Psoas muscle (tissue), 8 donors: ENCODE results near the gene L3MBTL1. TPM values are rescaled to one million over a fixed set of nuclear protein-coding genes. Genes with fewer than 3 reads are reported as not detected.

Experiments
- ATAC-seq, 4 donors: fragments of 200-7000 bp; cut with Tn5 transposase; one replicate each; pipeline ENCODE4 v1.9.1; 2020; ENCODE audit warnings: moderate library complexity in 3 of 4, mild to moderate bottlenecking in 2 of 4
- DNase-seq, 2 donors: peaks; one replicate each; pipeline ENCODE4 v3.0.0-alpha.2; 2020
- H3K27ac ChIP-seq: fragments of 200-600 bp; one replicate; pipeline ENCODE4 v1.8.0; 2022
- H3K27me3 ChIP-seq, 3 donors: fragments of 200-600 bp in 1 of 3; one replicate each; pipeline versions ENCODE4 v1.6.1 to v1.8.0; 2013 to 2022; ENCODE audit warnings: low read length in 2 of 3, mild to moderate bottlenecking in 2 of 3, moderate library complexity in 1 of 3; ENCODE audit not compliant: insufficient read depth in 3 of 3
- H3K36me3 ChIP-seq, 2 donors: fragments of 200-600 bp in 1 of 2; one replicate each; pipeline versions ENCODE4 v1.6.1 to v1.8.0; 2013 to 2022; ENCODE audit warnings: low read depth in 1 of 2, mild to moderate bottlenecking in 1 of 2, moderate library complexity in 1 of 2; ENCODE audit not compliant: insufficient read depth in 1 of 2
- H3K4me1 ChIP-seq: fragments of 200-600 bp; one replicate; pipeline ENCODE4 v1.8.0; 2022
- H3K4me3 ChIP-seq: fragments of 200-600 bp; one replicate; pipeline ENCODE4 v1.8.0; 2022; ENCODE audit warnings: mild to moderate bottlenecking
- H3K9me3 ChIP-seq: fragments of 200-600 bp; one replicate; pipeline ENCODE4 v1.8.0; 2022
- WGBS, 3 donors: extraction: QIAGEN DNeasy Blood & Tissue Kit; methylation state at CpG; one replicate each; pipeline versions ENCODE4 v1.1.6 to v1.1.7; 2013; 5-methylcytosine and 5-hydroxymethylcytosine counted together
- intact Hi-C, 2 donors: fragments of 100-400 bp; cut with DNase I; formaldehyde crosslinking; loops; one replicate each; pipeline versions ENCODE4 v1.11.0 to v1.14.2; 2022
- polyA plus RNA-seq, 3 donors: library from polyadenylated mRNA; stranded (reverse); fragments of 200-250 nt; gene quantifications; one replicate each; pipeline ENCODE4 v1.2.3, GENCODE V29; 2013
- total RNA-seq, 4 donors: library from RNA; stranded (reverse); fragmentation: NEBNext Ultra II Directional in 2 of 4; extraction: Animal tissue kit (Norgen Biotek cat#: 25700) in 2 of 4; gene quantifications; one replicate each; pipeline versions ENCODE4 v1.2.1 to v1.2.4, GENCODE V29; 2021 to 2023
- TF ChIP-seq, protein P1 (sequence below): fragments of 200-600 bp; IDR thresholded peaks from one replicate; pipeline ENCODE4 v1.8.0; 2022; ENCODE audit warnings: antibody characterized with exemption
- donor health status: healthy with polysubstance abuse.
- donor health status: DM: no; HTN: no; CAD: no; lungs with moderate emphysema.
- donor health status: Bipolar disorder and iron deficiency.
- donor health status: healthy.
- donor health status: DM: yes; HTN: yes; CAD: no.
- donor health status: DM: no; HTN: no; CAD: no.
- donor health status: DM: no; HTN: no; CAD: no.
- donor health status: DM: yes; HTN: yes; CAD: no.

The L3MBTL1 gene
- total and polyA plus RNA-seq, 7 donors, result 0.82 to 4.3 (median 3.2) TPM

DNA sequence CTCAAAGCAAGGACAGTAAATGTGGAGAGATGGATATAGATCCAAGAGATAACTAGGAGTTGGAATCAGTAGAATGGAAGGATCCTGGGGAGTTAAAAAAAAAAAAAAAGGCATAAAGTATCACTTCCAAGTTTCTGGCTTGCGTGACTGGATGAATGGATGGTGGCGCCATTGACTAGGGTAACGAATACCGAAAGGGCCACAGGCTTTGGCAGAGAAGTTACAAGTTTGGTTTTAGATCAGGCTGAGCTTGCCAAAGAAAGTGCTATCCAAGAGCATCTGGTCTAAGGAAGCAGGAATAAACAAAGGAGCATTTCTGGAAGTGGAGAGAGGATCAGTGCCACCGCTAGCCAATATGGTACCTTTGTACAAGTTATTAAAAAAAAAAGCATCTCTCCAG, 17.5 kb downstream of the L3MBTL1 start:
- ATAC-seq, result no peak
- no peaks in the 10 kb centered on the region for H3K27me3 ChIP-seq
- 34 to 59% (median 41%) methylated on average over 5 of the region's 5 CpGs for WGBS, 3 donors

DNA sequence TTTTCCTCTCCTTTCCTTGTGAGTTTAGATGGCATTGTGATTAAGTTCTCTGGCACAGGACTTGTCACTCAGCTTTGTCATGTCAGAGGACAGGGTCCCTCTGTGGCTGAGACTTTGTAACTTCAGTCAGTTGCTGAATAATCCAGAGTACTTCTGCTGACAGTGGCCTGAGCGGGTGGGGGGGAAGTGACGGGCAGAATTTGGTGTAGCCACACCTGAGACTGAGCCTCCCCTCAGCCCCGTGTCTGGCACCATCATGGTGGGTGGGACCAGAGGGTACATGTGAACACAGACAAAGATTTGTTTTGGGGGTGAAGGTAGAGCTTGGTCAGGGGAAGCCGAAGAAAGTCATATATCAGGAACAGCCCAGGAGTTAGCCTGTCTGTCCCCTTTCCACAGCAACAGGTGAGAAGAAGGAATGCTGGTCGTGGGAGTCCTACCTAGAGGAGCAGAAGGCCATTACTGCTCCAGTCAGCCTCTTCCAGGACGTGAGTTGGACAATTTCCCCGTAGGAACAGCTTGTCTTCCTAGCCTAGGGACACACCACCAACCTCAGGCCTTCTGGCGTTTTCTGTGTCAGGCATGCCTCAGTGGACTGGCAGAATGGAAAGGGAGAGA, 20.9 kb downstream of the L3MBTL1 start:
- H3K9me3 ChIP-seq, result no peaks in the 10 kb centered on the region
- H3K27me3 ChIP-seq, result no peaks in the 10 kb centered on the region
- no peak overlapping the region for H3K4me3 ChIP-seq
- 76 to 83% (median 80%) methylated on average over 8 of the region's 8 CpGs for WGBS, 3 donors
- DNase-seq (no peak), ATAC-seq (no peak)
- intact Hi-C loops, result no loop called here
- H3K36me3 ChIP-seq, result no peaks in the 10 kb centered on the region
- TF ChIP-seq, protein P1, sequence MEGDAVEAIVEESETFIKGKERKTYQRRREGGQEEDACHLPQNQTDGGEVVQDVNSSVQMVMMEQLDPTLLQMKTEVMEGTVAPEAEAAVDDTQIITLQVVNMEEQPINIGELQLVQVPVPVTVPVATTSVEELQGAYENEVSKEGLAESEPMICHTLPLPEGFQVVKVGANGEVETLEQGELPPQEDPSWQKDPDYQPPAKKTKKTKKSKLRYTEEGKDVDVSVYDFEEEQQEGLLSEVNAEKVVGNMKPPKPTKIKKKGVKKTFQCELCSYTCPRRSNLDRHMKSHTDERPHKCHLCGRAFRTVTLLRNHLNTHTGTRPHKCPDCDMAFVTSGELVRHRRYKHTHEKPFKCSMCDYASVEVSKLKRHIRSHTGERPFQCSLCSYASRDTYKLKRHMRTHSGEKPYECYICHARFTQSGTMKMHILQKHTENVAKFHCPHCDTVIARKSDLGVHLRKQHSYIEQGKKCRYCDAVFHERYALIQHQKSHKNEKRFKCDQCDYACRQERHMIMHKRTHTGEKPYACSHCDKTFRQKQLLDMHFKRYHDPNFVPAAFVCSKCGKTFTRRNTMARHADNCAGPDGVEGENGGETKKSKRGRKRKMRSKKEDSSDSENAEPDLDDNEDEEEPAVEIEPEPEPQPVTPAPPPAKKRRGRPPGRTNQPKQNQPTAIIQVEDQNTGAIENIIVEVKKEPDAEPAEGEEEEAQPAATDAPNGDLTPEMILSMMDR, result no peak
- no peak overlapping the region for H3K27ac ChIP-seq
- H3K4me1 ChIP-seq, result no peaks in the 10 kb centered on the region

More for the DNA sequence above, 17.5 kb downstream of the L3MBTL1 start:
- H3K36me3 ChIP-seq, result no peaks in the 10 kb centered on the region
- H3K4me3 ChIP-seq, result no peak overlapping the region
- no peaks in the 10 kb centered on the region for H3K4me1 ChIP-seq
- no peaks in the 10 kb centered on the region for H3K9me3 ChIP-seq
- TF ChIP-seq, protein P1, result no peak
- no peak for DNase-seq
- intact Hi-C loops, result no loop called here
- no peak overlapping the region for H3K27ac ChIP-seq

- Histone ChIP-seq H3K4me1 (no peaks in the 10 kb centered on the region), H3K27me3 (no peaks in the 10 kb centered on the region), H3K4me3 (no peak overlapping the region), H3K27ac (no peak overlapping the region), H3K9me3 (no peaks in the 10 kb centered on the region), H3K36me3 (no peaks in the 10 kb centered on the region)
- DNase-seq (no peak), ATAC-seq (no peak)
- TF ChIP-seq, protein P1, result no peak
- 86 to 92% (median 88%) methylated on average over 5 of the region's 5 CpGs for WGBS, 3 donors
- intact Hi-C loops, result no loop called here
Observed at GRCh38 chr20:43529051-43529450, 21.6 kb downstream of the L3MBTL1 start.

GRCh38 chr20:43529457-43530153, 22.1 kb downstream of the L3MBTL1 start:
- no peaks in the 10 kb centered on the region for H3K27me3 ChIP-seq
- no peak overlapping the region for H3K27ac ChIP-seq
- H3K9me3 ChIP-seq, result no peaks in the 10 kb centered on the region
- no peaks in the 10 kb centered on the region for H3K4me1 ChIP-seq
- H3K4me3 ChIP-seq, result no peak overlapping the region
- TF ChIP-seq, protein P1, result no peak
- no peak for ATAC-seq
- no peak for DNase-seq
- 75 to 78% (median 77%) methylated on average over 3 of the region's 3 CpGs for WGBS, 3 donors
- no peaks in the 10 kb centered on the region for H3K36me3 ChIP-seq
- intact Hi-C loops, result no loop called here
